HepG2 (cell line): Measurements from ENCODE around the gene ITGB5.

ENCODE experiments used
- BHLHE40 ChIP-seq: IDR thresholded peaks from 2 replicates; pipeline ENCODE4 v1.6.1; 2011; ENCODE audit warnings: low read length, improper control_type of control experiment
- CHD4 ChIP-seq: fragments of 200-600 bp; sonication (generic); IDR thresholded peaks from 2 replicates; pipeline ENCODE4 v1.7.0; 2017; ENCODE audit warnings: mild to moderate bottlenecking, low read length, borderline replicate concordance
- EP300 ChIP-seq, 3 experiments: sonication (generic) in 1 of 3; formaldehyde crosslinking in 1 of 3; IDR thresholded peaks; 2 replicates each; pipeline versions ENCODE4 v1.5.1 to v1.6.1; 2011 to 2020; ENCODE audit warnings: low read depth in 2 of 3, low read length in 2 of 3, borderline replicate concordance in 1 of 3, improper control_type of control experiment in 1 of 3, mild to moderate bottlenecking in 1 of 3, missing genetic modification reagents in 1 of 3, moderate library complexity in 1 of 3
- JUN ChIP-seq: sonication (generic); formaldehyde crosslinking; IDR thresholded peaks from 2 replicates; pipeline ENCODE4 v1.4.0; 2020; ENCODE audit warnings: mild to moderate bottlenecking, missing genetic modification reagents
- KDM4B ChIP-seq: sonication (generic); formaldehyde crosslinking; IDR thresholded peaks from 2 replicates; pipeline ENCODE4 v1.4.0; 2020; ENCODE audit warnings: missing genetic modification reagents
- MYC ChIP-seq: sonication (generic); formaldehyde crosslinking; IDR thresholded peaks from 2 replicates; pipeline ENCODE4 v1.9.0; 2021; ENCODE audit warnings: missing genetic modification reagents, borderline replicate concordance
- NONO ChIP-seq, 2 experiments: fragments of 450-650 bp in 1 of 2; sonication (generic) in 1 of 2; formaldehyde crosslinking in 1 of 2; IDR thresholded peaks in 1 of 2; conservative IDR thresholded peaks in 1 of 2; 2 replicates each; pipeline versions ENCODE4 v1.6.1 to v1.8.0; 2017 to 2022; ENCODE audit warnings: mild to moderate bottlenecking in 1 of 2, missing genetic modification reagents in 1 of 2, moderate library complexity in 1 of 2
- TAF1 ChIP-seq: sonication (generic); formaldehyde crosslinking; IDR thresholded peaks from 2 replicates; pipeline ENCODE4 v1.4.0; 2020; ENCODE audit warnings: missing genetic modification reagents
- TF ChIP-seq, protein P1 (sequence below): IDR thresholded peaks from 2 replicates; pipeline ENCODE4 v1.6.1; 2016

DNA sequence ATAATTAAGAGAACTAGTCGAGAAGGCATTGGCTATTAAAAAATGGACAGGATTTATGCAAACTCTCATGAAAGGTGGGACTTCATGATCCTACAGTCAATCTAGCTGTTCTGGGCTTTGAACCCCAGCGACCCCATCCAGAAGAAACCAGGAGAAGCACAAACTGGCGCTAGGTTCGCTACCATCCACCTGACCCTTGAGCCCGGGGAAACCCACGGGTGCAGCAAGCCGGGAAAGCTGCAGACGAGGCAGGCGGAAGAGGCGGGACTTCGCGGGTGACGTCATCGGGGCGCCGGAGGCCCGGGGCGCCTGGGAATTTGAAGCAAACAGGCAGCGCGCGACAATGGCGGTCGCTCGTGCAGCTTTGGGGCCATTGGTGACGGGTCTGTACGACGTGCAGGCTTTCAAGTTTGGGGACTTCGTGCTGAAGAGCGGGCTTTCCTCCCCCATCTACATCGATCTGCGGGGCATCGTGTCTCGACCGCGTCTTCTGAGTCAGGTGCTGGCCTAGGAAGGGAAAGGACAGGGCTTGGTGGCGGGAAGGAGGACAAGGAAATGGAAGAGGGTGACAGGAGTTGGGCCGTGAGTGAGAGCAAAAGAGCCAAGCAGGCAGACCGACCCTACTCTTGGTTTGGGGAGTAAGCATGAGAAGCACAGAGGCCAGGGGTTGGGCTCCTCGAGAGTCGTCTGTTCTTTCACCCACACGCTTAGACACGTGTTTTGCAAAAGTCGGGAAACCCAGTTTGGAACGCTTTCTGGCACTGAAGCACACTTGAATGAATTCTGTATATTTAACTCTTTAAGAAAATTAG is 156.8 kb downstream of the ITGB5 start, which contains the start of gene UMPS:
- peak; percentile 91 for TF ChIP-seq TAF1 (CRISPR knock-in tag)
- TF ChIP-seq JUN (CRISPR knock-in tag): peak; percentile 84
- TF ChIP-seq CHD4: peak; percentile 32; the same call in 1 of the 2 replicates
- TF ChIP-seq MYC (CRISPR knock-in tag): peak; percentile 93
- TF ChIP-seq KDM4B (CRISPR knock-in tag): 0 out of 2 replicates have a peak, but pooled peaks have one; percentile 77
- TF ChIP-seq EP300 (IDR thresholded peaks at IDR 0.05; ENCODE audit: low read depth in 2 of 2, low read length in 2 of 2): peak; percentile 30 to 46; a peak in 2 of 4 replicates
- no peak; the same call in 1 of the 2 replicates for TF ChIP-seq EP300 (CRISPR knock-in tag; IDR thresholded peaks at IDR 0.05; ENCODE audit: borderline replicate concordance)
- peak; percentile 34 for TF ChIP-seq BHLHE40
- TF ChIP-seq, protein P1, sequence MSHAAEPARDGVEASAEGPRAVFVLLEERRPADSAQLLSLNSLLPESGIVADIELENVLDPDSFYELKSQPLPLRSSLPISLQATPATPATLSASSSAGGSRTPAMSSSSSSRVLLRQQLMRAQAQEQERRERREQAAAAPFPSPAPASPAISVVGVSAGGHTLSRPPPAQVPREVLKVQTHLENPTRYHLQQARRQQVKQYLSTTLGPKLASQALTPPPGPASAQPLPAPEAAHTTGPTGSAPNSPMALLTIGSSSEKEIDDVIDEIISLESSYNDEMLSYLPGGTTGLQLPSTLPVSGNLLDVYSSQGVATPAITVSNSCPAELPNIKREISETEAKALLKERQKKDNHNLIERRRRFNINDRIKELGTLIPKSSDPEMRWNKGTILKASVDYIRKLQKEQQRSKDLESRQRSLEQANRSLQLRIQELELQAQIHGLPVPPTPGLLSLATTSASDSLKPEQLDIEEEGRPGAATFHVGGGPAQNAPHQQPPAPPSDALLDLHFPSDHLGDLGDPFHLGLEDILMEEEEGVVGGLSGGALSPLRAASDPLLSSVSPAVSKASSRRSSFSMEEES (CRISPR knock-in tag): peak; percentile 68; the same call in 1 of the 2 replicates
- no peak for TF ChIP-seq NONO (IDR thresholded peaks at IDR 0.05)
- peak; percentile 88 for TF ChIP-seq NONO (CRISPR knock-in tag; conservative IDR thresholded peaks at IDR 0.05)
